Measurements from ENCODE around the gene PPP1R14C.

The PPP1R14C gene

DNA sequence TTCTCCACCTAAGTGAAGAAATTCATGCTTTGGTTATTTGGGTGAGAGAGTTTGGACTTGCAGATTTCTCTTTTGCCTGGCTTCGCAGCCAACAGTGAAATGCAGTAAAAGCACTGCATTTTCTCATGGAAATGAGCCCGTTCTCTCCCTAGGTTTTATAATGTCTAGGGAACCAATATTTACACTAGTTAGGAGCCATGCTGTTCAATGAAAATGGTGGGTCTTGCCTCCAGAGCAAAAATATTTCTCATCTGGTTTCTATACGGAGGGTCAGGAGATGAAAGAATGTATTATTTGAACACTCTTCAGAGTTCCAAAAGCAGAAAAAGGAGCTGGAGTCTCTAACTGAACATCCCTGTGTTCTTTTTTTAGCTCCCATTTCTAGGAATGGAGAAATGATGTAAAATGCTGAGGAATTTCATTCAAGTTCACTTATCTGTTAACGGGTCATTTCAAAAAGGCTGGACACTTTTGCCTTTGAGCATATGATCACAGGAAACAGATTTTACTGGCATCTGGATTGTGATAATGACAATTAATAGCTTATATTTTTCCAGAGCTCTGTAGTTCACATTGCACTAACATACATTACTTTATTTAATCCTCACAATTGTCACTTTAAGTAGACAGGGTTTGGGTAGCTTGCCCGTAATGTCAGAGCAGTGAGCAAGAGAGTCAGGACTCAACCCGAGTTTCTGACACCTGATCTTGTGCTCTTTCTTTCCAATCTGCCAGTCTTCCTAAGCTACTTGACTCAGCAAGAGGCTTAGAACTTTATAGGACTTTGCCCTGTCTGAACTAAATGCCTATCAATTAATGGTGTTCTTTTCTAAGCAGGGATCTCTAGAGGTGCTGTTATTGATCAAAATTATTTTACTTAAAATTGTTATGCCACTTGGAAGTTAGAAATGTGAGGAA, 78.0 kb downstream of the PPP1R14C start:
- Histone ChIP-seq H3K9me3 (no peaks in the 10 kb centered on the region), H3K4me3 (ENCODE audit: low read depth, low read length) (no peak overlapping the region), H3K4me1 (no peaks in the 10 kb centered on the region), H3K36me3 (no peaks in the 10 kb centered on the region), H3K27me3 (no peaks in the 10 kb centered on the region)
- TF ChIP-seq, protein P1, sequence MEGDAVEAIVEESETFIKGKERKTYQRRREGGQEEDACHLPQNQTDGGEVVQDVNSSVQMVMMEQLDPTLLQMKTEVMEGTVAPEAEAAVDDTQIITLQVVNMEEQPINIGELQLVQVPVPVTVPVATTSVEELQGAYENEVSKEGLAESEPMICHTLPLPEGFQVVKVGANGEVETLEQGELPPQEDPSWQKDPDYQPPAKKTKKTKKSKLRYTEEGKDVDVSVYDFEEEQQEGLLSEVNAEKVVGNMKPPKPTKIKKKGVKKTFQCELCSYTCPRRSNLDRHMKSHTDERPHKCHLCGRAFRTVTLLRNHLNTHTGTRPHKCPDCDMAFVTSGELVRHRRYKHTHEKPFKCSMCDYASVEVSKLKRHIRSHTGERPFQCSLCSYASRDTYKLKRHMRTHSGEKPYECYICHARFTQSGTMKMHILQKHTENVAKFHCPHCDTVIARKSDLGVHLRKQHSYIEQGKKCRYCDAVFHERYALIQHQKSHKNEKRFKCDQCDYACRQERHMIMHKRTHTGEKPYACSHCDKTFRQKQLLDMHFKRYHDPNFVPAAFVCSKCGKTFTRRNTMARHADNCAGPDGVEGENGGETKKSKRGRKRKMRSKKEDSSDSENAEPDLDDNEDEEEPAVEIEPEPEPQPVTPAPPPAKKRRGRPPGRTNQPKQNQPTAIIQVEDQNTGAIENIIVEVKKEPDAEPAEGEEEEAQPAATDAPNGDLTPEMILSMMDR (IDR thresholded peaks at IDR 0.05; ENCODE audit: low read depth, low read length), result no peak
- DNase-seq, result no peak

DNA sequence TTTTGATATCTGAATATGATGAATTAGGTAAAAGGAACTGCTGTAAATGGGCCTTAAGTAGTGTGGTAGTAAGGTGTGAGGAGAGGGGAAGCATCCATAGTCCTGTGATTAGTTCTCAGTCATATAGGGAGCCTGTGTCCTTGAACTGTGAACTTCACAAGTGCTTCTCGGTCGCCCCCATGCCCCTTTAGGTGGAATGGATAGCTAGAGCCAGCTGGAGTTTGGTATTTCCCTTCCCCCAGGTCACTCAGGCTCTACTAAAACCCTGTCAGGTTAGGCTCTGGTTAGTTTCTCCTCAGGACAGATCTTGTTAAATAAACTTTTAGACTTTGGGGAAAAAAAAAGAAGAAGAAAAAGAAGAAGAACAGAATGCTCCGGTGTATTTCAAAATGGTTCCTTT, 82.0 kb downstream of the PPP1R14C start:
- Histone ChIP-seq H3K9me3 (no peaks in the 10 kb centered on the region), H3K36me3 (no peaks in the 10 kb centered on the region), H3K4me3 (ENCODE audit: low read depth, low read length) (no peak overlapping the region), H3K27me3 (peaks cover 6% of the 10 kb centered on the region), H3K4me1 (no peaks in the 10 kb centered on the region)
- TF ChIP-seq, protein P1 (IDR thresholded peaks at IDR 0.05; ENCODE audit: low read depth, low read length), result no peak
- DNase-seq, result no peak

DNA sequence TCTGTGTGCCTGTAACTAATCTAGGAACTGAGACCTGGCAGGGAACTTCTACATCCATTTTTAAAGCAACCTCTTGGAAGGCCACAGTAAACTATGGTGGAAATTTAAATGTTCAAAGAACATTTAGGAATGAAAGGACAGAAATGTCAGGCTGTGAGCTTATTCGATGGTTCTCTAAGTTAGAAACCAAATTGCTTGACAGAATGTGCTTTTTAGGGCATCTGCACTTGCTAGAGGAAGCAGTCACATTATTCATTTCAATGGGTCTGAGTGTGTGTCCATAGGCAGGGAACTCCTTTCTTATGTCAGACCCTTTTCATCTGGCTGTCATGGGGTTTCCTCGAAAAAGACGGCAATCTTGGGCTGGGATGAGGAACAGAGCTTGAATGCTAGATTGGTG, 84.4 kb downstream of the PPP1R14C start:
- Histone ChIP-seq H3K27me3 (peaks cover 11% of the 10 kb centered on the region), H3K36me3 (no peaks in the 10 kb centered on the region), H3K4me3 (ENCODE audit: low read depth, low read length) (no peak overlapping the region), H3K9me3 (no peaks in the 10 kb centered on the region), H3K4me1 (no peaks in the 10 kb centered on the region)
- no peak for DNase-seq
- TF ChIP-seq, protein P1 (IDR thresholded peaks at IDR 0.05; ENCODE audit: low read depth, low read length), result no peak

DNA sequence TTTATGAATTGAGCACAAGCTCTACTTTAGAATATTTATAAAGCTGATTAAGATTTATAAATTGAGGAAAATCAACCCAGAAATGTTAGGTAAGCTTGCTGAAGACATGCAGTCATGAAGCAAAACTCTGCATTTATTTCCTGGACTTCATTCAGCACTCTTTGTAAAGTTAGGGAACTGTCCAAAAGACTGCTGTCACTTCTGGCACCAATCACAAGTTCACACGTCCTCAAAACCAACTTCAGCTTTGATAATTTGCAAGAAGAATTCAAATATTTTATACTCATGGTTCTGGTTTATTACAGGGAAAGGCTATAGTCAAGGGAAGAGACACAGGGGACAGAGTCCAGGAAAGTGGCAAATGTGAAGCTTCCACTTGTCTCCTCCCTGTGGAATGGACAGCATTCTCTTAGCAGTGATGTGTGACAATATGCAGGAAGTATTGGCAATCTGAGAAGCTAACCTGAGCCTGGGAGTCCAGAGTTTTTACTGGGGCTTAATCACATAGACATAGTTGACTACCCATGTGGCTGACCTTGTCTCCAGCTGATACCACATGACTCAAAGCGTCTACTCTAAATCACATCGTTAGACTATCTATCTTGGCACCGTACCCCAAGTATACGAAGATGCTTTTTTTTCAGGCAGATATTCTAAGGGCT, 85.4 kb downstream of the PPP1R14C start:
- Histone ChIP-seq H3K4me1 (no peaks in the 10 kb centered on the region), H3K4me3 (ENCODE audit: low read depth, low read length) (no peak overlapping the region), H3K36me3 (no peaks in the 10 kb centered on the region), H3K27me3 (peaks cover 11% of the 10 kb centered on the region), H3K9me3 (no peaks in the 10 kb centered on the region)
- TF ChIP-seq, protein P1 (IDR thresholded peaks at IDR 0.05; ENCODE audit: low read depth, low read length), result no peak
- DNase-seq, result no peak

DNA sequence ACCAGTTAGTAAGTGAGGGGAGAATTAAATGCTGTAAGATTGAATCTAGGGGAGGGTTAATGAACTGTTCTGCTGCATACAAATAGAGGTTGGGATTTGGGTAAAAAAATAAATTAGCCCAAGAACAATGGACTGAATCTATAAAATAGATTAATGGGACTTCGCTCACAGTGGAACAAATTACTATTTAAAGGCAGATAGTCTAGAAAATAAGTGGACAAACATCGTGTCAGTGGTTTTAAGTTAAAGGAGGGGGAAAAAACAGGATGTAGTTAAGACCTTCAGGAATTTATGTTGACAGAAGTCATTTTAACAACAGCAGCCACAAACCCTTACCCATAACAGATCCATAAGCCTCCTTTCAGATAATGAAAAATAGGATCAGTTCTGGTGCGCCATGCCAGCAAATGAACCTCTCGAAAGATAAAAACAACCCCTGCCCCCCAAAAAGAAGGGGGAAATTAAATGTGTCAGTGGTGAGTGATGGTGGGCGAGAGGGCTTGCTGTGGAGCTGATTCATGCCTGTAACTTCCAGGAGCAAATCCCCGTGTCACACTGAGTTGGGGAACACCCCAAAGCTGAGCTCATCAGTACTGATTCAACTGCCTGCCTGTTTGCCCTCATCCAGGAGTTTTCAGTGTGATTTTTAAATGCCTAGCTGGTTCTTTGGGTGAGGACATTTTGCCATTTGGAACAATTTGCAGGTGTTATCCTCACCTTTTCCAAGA, 86.8 kb downstream of the PPP1R14C start:
- TF ChIP-seq, protein P1 (IDR thresholded peaks at IDR 0.05; ENCODE audit: low read depth, low read length), result no peak
- H3K27me3 ChIP-seq, result peaks cover 11% of the 10 kb centered on the region
- no peaks in the 10 kb centered on the region for H3K9me3 ChIP-seq
- DNase-seq, result no peak
- no peaks in the 10 kb centered on the region for H3K36me3 ChIP-seq
- H3K4me3 ChIP-seq (ENCODE audit: low read depth, low read length), result no peak overlapping the region
- no peaks in the 10 kb centered on the region for H3K4me1 ChIP-seq
